HCT116 (cell line): Measurements from ENCODE around the gene C1orf21. TPM values are rescaled to one million over a fixed set of nuclear protein-coding genes. Genes with fewer than 3 reads are reported as not detected.

Experiments used
- ATAC-seq: fragments of 200-7000 bp; cut with Tn5 transposase; 2 replicates; pipeline ENCODE4 v1.9.1; 2020; ENCODE audit warnings: mild to moderate bottlenecking, moderate library complexity
- BruUV-seq: library from RNA; stranded (reverse); fragments of 400-500 nt; replicated peaks from 2 replicates; lab custom pipeline; 2021; lab: Mats Ljungman, UMichigan
- CTCF ChIA-PET: fragments of 300-600 bp; sonication (Branson Sonifier 250); formaldehyde crosslinking; loops from one replicate; lab custom pipeline; 2021; ENCODE audit warnings: antibody characterized with exemption; lab: Charles Lee
- POLR2A ChIA-PET: fragments of 300-600, 350-600 bp; sonication (Branson Sonifier 250); formaldehyde crosslinking; loops from one replicate; lab custom pipeline; 2021; ENCODE audit warnings: antibody characterized with exemption; lab: Charles Lee
- RAD21 ChIA-PET, 2 experiments: fragments of 300-600 bp; sonication (Branson Sonifier 250); formaldehyde crosslinking; loops; one replicate each; lab custom pipeline; 2023; ENCODE audit warnings: low total read pairs in 2 of 2; ENCODE audit not compliant: uncharacterized antibody in 2 of 2, unreplicated experiment in 2 of 2, low non-redundant PET in 1 of 2; lab: Charles Lee
- DNase-seq: peaks from one replicate; pipeline ENCODE4 v3.0.0-alpha.2; 2010; ENCODE audit warnings: low read depth, low spot score
- H2AFZ ChIP-seq: fragments of 200-600 bp; shearing (Covaris generic), sonication (generic); 2 replicates; pipeline ENCODE4 v1.6.1; 2017; ENCODE audit warnings: low read depth, mixed run types, mixed read lengths, antibody characterized with exemption, low read length; ENCODE audit not compliant: poor library complexity, severe bottlenecking
- H3K27ac ChIP-seq: 2 replicates; pipeline ENCODE4 v1.5.1; 2012; ENCODE audit warnings: low read depth, low read length
- H3K27me3 ChIP-seq: fragments of 200-600 bp; sonication (generic); 2 replicates; pipeline ENCODE4 v1.6.1; 2016; ENCODE audit warnings: mixed run types, low read length, mixed read lengths; ENCODE audit not compliant: insufficient read depth
- H3K36me3 ChIP-seq, 2 experiments: fragments of 200-500 bp in 1 of 2; fragments of 200-600 bp in 1 of 2; sonication (Bioruptor generic) in 1 of 2; sonication (generic) in 1 of 2; 2 replicates each; pipeline versions ENCODE4 v1.5.1 to v1.6.1; 2014 to 2016; ENCODE audit warnings: low read length in 2 of 2, inconsistent platforms in 1 of 2, mixed read lengths in 1 of 2, mixed run types in 1 of 2; ENCODE audit not compliant: insufficient read depth in 2 of 2, control insufficient read depth in 1 of 2
- H3K4me1 ChIP-seq, 2 experiments: fragments of 200-600 bp in 1 of 2; sonication (generic) in 1 of 2; 2 replicates each; pipeline versions ENCODE4 v1.5.1 to v1.6.1; 2012 to 2017; ENCODE audit warnings: low read length in 2 of 2, inconsistent platforms in 1 of 2, mild to moderate bottlenecking in 1 of 2, mixed read lengths in 1 of 2, mixed run types in 1 of 2, moderate library complexity in 1 of 2; ENCODE audit not compliant: insufficient read depth in 2 of 2, control insufficient read depth in 1 of 2
- H3K4me2 ChIP-seq: fragments of 200-600 bp; sonication (generic); 2 replicates; pipeline ENCODE4 v1.6.1; 2017; ENCODE audit warnings: mixed run types, low read length, mixed read lengths
- H3K4me3 ChIP-seq, 2 experiments: fragments of 200-600 bp in 1 of 2; sonication (generic) in 1 of 2; replicated peaks in 1 of 2; 2 replicates each; pipeline ENCODE4 v1.5.1; 2011 to 2016; ENCODE audit warnings: low read length in 2 of 2, control low read depth in 1 of 2, low read depth in 1 of 2, mild to moderate bottlenecking in 1 of 2, mixed read lengths in 1 of 2, mixed run types in 1 of 2
- H3K79me2 ChIP-seq: fragments of 200-600 bp; sonication (generic); 2 replicates; pipeline ENCODE4 v1.6.1; 2017; ENCODE audit warnings: mild to moderate bottlenecking, mixed run types, low read length, moderate library complexity, mixed read lengths; ENCODE audit not compliant: insufficient read depth
- H3K9ac ChIP-seq: fragments of 200-600 bp; sonication (generic); 2 replicates; pipeline ENCODE4 v1.6.1; 2016; ENCODE audit warnings: low read length, mixed read lengths
- H3K9me2 ChIP-seq: fragments of 200-600 bp; sonication (generic), shearing (Covaris generic); 2 replicates; pipeline ENCODE4 v1.6.1; 2017; ENCODE audit warnings: mixed run types, mild to moderate bottlenecking, moderate library complexity; ENCODE audit not compliant: insufficient read depth
- H3K9me3 ChIP-seq, 2 experiments: fragments of 200-500 bp in 1 of 2; fragments of 200-600 bp in 1 of 2; sonication (Bioruptor generic) in 1 of 2; sonication (generic) in 1 of 2; 2 replicates each; pipeline ENCODE4 v1.6.1; 2014 to 2017; ENCODE audit warnings: low read length in 2 of 2, mixed read lengths in 2 of 2, inconsistent platforms in 1 of 2, low read depth in 1 of 2, mild to moderate bottlenecking in 1 of 2, mixed run types in 1 of 2, moderate library complexity in 1 of 2; ENCODE audit not compliant: control insufficient read depth in 1 of 2, insufficient read depth in 1 of 2
- H4K20me1 ChIP-seq: fragments of 200-600 bp; sonication (generic), shearing (Covaris generic); 2 replicates; pipeline ENCODE4 v1.6.1; 2017; ENCODE audit warnings: mixed run types, mild to moderate bottlenecking, moderate library complexity; ENCODE audit not compliant: insufficient read depth
- CTCF ChIP-seq, 3 experiments: fragments of 200-600 bp in 1 of 3; sonication (generic) in 1 of 3; IDR thresholded peaks in 2 of 3; conservative IDR thresholded peaks in 1 of 3; 2 replicates each; pipeline ENCODE4 v1.5.1; 2012 to 2017; ENCODE audit warnings: low read depth in 2 of 3, low read length in 2 of 3, antibody characterized with exemption in 1 of 3, borderline replicate concordance in 1 of 3, control low read depth in 1 of 3, mild to moderate bottlenecking in 1 of 3, mixed read lengths in 1 of 3, mixed run types in 1 of 3, moderate library complexity in 1 of 3; ENCODE audit not compliant: insufficient read depth in 1 of 3
- ELF1 ChIP-seq: IDR thresholded peaks from 2 replicates; pipeline ENCODE4 v1.6.1; 2012; ENCODE audit warnings: low read depth, borderline replicate concordance
- FOSL1 ChIP-seq: IDR thresholded peaks from 2 replicates; pipeline ENCODE4 v1.6.1; 2012; ENCODE audit warnings: low read depth
- JUND ChIP-seq: IDR thresholded peaks from 2 replicates; pipeline ENCODE4 v1.6.1; 2012
- MAX ChIP-seq: IDR thresholded peaks from 2 replicates; pipeline ENCODE4 v1.6.1; 2012
- POLR2A ChIP-seq: IDR thresholded peaks from 2 replicates; pipeline ENCODE4 v1.7.0; 2011; ENCODE audit warnings: borderline replicate concordance; ENCODE audit not compliant: insufficient read depth, insufficient read length; ENCODE audit errors: extremely low read depth
- POLR2AphosphoS5 ChIP-seq: IDR thresholded peaks from 2 replicates; pipeline ENCODE4 v1.6.1; 2011; ENCODE audit warnings: mild to moderate bottlenecking, low read depth, low read length, moderate library complexity
- REST ChIP-seq: IDR thresholded peaks from 2 replicates; pipeline ENCODE4 v1.6.1; 2012; ENCODE audit warnings: low read depth
- SP1 ChIP-seq: IDR thresholded peaks from 2 replicates; pipeline ENCODE4 v1.6.1; 2012; ENCODE audit warnings: low read depth
- SRF ChIP-seq: IDR thresholded peaks from 2 replicates; pipeline ENCODE4 v1.6.1; 2012; ENCODE audit warnings: low read depth
- TCF7L2 ChIP-seq: IDR thresholded peaks from 2 replicates; pipeline ENCODE4 v1.7.0; 2011; ENCODE audit warnings: borderline replicate concordance, inconsistent platforms; ENCODE audit not compliant: insufficient read depth, insufficient read length; ENCODE audit errors: extremely low read depth
- YY1 ChIP-seq: IDR thresholded peaks from 2 replicates; pipeline ENCODE4 v1.6.1; 2011; ENCODE audit warnings: low read length, low read depth, moderate library complexity, mild to moderate bottlenecking; ENCODE audit not compliant: insufficient replicate concordance; ENCODE audit errors: extremely low read depth
- ZFX ChIP-seq: fragments of 450-650 bp; IDR thresholded peaks from 2 replicates; pipeline ENCODE4 v1.6.1; 2017
- intact Hi-C: fragments of 100-400 bp; cut with micrococcal nuclease; formaldehyde crosslinking; loops from 2 replicates; pipeline ENCODE4 v1.10.0; 2022
- total RNA-seq: library from RNA; stranded (reverse); gene quantifications from one replicate; pipeline ENCODE4 v1.2.1, GENCODE V29; 2021; ENCODE audit not compliant: unreplicated experiment
- TF ChIP-seq, protein P1 (sequence below): IDR thresholded peaks from 2 replicates; pipeline ENCODE4 v1.6.1; 2012

The C1orf21 gene
- total RNA-seq, 1 experiment from 2014 or later: 8.9 TPM

DNA sequence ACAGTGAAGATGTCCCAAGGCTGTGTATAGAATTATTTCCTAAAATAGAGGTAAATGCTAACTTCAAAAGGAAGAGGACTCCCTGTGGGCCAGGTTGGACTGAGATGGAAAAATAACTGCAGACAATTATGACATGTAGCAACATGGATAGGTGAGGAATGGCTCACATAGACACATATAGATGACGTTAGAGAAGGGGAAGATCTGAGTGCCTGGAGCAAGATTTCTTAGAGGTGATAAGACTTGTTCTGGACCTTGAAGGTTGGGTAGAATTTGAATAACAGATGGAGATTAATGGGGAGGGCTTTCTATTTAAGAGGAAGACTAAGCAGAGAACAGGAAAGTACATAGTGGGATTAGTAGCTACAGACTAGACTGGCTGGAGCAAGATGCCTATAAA, 76.9 kb downstream of the C1orf21 start:
- no peak for DNase-seq

DNA sequence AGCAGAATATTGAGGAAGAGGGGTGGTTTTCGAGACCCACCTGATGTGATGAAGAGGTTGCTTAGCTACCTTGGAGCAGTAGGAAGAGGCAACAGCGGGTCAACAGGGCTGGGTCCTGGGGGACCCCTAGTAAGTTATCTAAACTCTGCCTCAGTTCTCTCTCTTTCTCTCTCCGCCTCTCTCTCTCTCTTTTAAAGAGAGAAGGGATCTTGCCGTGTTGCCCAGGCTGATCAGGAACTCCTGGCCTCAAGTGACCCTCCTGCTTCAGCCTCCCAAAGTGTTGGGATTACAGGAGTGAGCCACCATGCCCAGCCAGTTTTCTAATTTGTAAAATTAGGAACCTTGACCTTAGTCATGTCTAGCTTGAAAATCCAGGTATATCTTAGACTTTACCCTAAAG, 77.9 kb downstream of the C1orf21 start:
- no peaks in the 10 kb centered on the region for H3K9me2 ChIP-seq
- ATAC-seq: no peak
- CTCF ChIA-PET: no interaction called here
- TF ChIP-seq ZFX: no peak
- no peak for TF ChIP-seq MAX
- TF ChIP-seq JUND: no peak
- no peak for TF ChIP-seq SP1
- no peak for TF ChIP-seq ELF1
- no peak for TF ChIP-seq CTCF (IDR thresholded peaks at IDR 0.05 in 2 of 3, conservative IDR thresholded peaks at IDR 0.05 in 1 of 3; ENCODE audit: borderline replicate concordance in 1 of 3, insufficient read depth in 1 of 3, low read depth in 2 of 3, low read length in 2 of 3)
- TF ChIP-seq POLR2AphosphoS5: no peak
- no peak for TF ChIP-seq YY1
- TF ChIP-seq SRF: no peak
- TF ChIP-seq, protein P1, sequence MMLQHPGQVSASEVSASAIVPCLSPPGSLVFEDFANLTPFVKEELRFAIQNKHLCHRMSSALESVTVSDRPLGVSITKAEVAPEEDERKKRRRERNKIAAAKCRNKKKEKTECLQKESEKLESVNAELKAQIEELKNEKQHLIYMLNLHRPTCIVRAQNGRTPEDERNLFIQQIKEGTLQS: no peak
- TF ChIP-seq POLR2A: no peak
- no peak for TF ChIP-seq TCF7L2
- no peak for TF ChIP-seq FOSL1
- TF ChIP-seq REST: no peak

More for the DNA sequence above, 76.9 kb downstream of the C1orf21 start:
- CTCF ChIA-PET: no interaction called here
- TF ChIP-seq SRF: no peak
- POLR2A ChIA-PET: no interaction called here
- RAD21 ChIA-PET: no interaction called here
- Histone ChIP-seq H3K9me3 (no peaks in the 10 kb centered on the region), H3K36me3 (no peaks in the 10 kb centered on the region), H3K4me2 (no peak overlapping the region), H2AFZ (no peak overlapping the region), H3K27ac (no peak overlapping the region), H4K20me1 (no peaks in the 10 kb centered on the region), H3K9ac (no peak overlapping the region), H3K4me1 (no peaks in the 10 kb centered on the region), H3K9me2 (no peaks in the 10 kb centered on the region), H3K27me3 (no peaks in the 10 kb centered on the region), H3K79me2 (no peaks in the 10 kb centered on the region), H3K4me3 (no peak overlapping the region)
- intact Hi-C loops: no loop called here
- ATAC-seq: no peak
- BruUV-seq: no TSS peak

More for the DNA sequence above, 77.9 kb downstream of the C1orf21 start:
- H3K4me2 ChIP-seq: no peak overlapping the region
- no peak overlapping the region for H2AFZ ChIP-seq
- H3K79me2 ChIP-seq: no peaks in the 10 kb centered on the region
- H3K4me3 ChIP-seq: no peak overlapping the region
- BruUV-seq: no TSS peak
- intact Hi-C loops: no loop called here
- H3K27ac ChIP-seq: no peak overlapping the region
- DNase-seq: no peak
- ChIA-PET POLR2A (no interaction called here), RAD21 (no interaction called here)
- no peaks in the 10 kb centered on the region for H3K9me3 ChIP-seq
- H3K36me3 ChIP-seq: no peaks in the 10 kb centered on the region
- no peaks in the 10 kb centered on the region for H4K20me1 ChIP-seq
- H3K4me1 ChIP-seq: no peaks in the 10 kb centered on the region
- no peaks in the 10 kb centered on the region for H3K27me3 ChIP-seq
- H3K9ac ChIP-seq: no peak overlapping the region
